T-cell (primary cell): ENCODE results near the gene RAB26. TPM values are rescaled to one million over a fixed set of nuclear protein-coding genes. Genes with fewer than 3 reads are reported as not detected.
"Not testable (repeated sequence)": the region's sequence is repeated elsewhere in the genome, so short reads cannot be mapped to it uniquely, and the experiment has no call there.

ENCODE experiments used
- ATAC-seq, 4 experiments: fragments of 200-7000 bp in 3 of 4; fragments of 150-1000 bp in 1 of 4; cut with Tn5 transposase; replicated peaks in 1 of 4; 1 replicate in 3 of 4; 2 replicates in 1 of 4; pipeline ENCODE4 v1.10.0; 2021; ENCODE audit warnings: moderate library complexity in 3 of 4, mild to moderate bottlenecking in 2 of 4, moderate number of reproducible peaks in 1 of 4
- CTCF ChIA-PET, 2 donors: fragments of 300-600 bp; sonication (Branson Sonifier 250); formaldehyde crosslinking; loops; one replicate each; lab custom pipeline; 2022; ENCODE audit warnings: antibody characterized with exemption in 2 of 2; lab: Charles Lee
- POLR2A ChIA-PET, 2 donors: fragments of 300-600 bp; sonication (Branson Sonifier 250); formaldehyde crosslinking; loops; one replicate each; lab custom pipeline; 2022; ENCODE audit warnings: antibody characterized with exemption in 2 of 2; lab: Charles Lee
- DNase-seq, 35 experiments: peaks; one replicate each; pipeline versions ENCODE4 v3.0.0 to v3.0.0-alpha.2; 2013 to 2023
- H3K27ac ChIP-seq: one replicate; pipeline ENCODE4 v1.5.1; 2013; ENCODE audit warnings: low read length
- H3K27me3 ChIP-seq, 2 experiments: replicated peaks in 1 of 2; 1 replicate in 1 of 2; 2 replicates in 1 of 2; pipeline versions ENCODE4 v1.6.1 to v1.7.0; 2013; ENCODE audit warnings: low read length in 1 of 2, mixed read lengths in 1 of 2; ENCODE audit not compliant: control insufficient read depth in 2 of 2, insufficient read depth in 2 of 2; ENCODE audit errors: extremely low read depth in 1 of 2
- H3K36me3 ChIP-seq, 2 donors: 1 replicate in 1 of 2; 2 replicates in 1 of 2; pipeline versions ENCODE4 v1.6.1 to v1.7.0; 2013; ENCODE audit warnings: low read length in 1 of 2; ENCODE audit not compliant: control insufficient read depth in 2 of 2, insufficient read depth in 1 of 2; ENCODE audit errors: extremely low read depth in 1 of 2
- H3K4me1 ChIP-seq, 2 experiments: 1 replicate in 1 of 2; 2 replicates in 1 of 2; pipeline versions ENCODE4 v1.6.1 to v1.7.0; 2013; ENCODE audit warnings: low read length in 2 of 2, mixed read lengths in 1 of 2; ENCODE audit not compliant: insufficient read depth in 2 of 2, control insufficient read depth in 1 of 2; ENCODE audit errors: extremely low read depth in 1 of 2
- H3K4me3 ChIP-seq, 2 donors: 1 replicate in 1 of 2; 2 replicates in 1 of 2; pipeline versions ENCODE4 v1.5.1 to v1.7.0; 2013; ENCODE audit warnings: mild to moderate bottlenecking in 2 of 2, low read length in 1 of 2, moderate library complexity in 1 of 2; ENCODE audit not compliant: control insufficient read depth in 1 of 2; ENCODE audit errors: extremely low read depth in 1 of 2
- H3K9me3 ChIP-seq: 2 replicates; pipeline ENCODE4 v1.7.0; 2013
- H3K27ac Mint-ChIP-seq, 2 donors: one replicate each; pipeline ENCODE4 v1.8.0; 2020 to 2021; ENCODE audit warnings: mild to moderate bottlenecking in 2 of 2, mixed read lengths in 2 of 2
- H3K27me3 Mint-ChIP-seq, 2 donors: one replicate each; pipeline ENCODE4 v1.8.0; 2021 to 2022; ENCODE audit warnings: mixed read lengths in 2 of 2
- H3K36me3 Mint-ChIP-seq: one replicate; pipeline ENCODE4 v1.8.0; 2021; ENCODE audit warnings: mixed read lengths
- H3K4me1 Mint-ChIP-seq, 3 donors: one replicate each; pipeline ENCODE4 v1.8.0; 2020 to 2022; ENCODE audit warnings: mixed read lengths in 3 of 3, mild to moderate bottlenecking in 1 of 3
- H3K4me3 Mint-ChIP-seq, 3 donors: one replicate each; pipeline ENCODE4 v1.8.0; 2020 to 2022; ENCODE audit warnings: mild to moderate bottlenecking in 3 of 3, mixed read lengths in 3 of 3, moderate library complexity in 3 of 3
- H3K9me3 Mint-ChIP-seq, 3 donors: one replicate each; pipeline ENCODE4 v1.8.0; 2020 to 2022; ENCODE audit warnings: mixed read lengths in 3 of 3
- WGBS: methylation state at CpG from one replicate; pipeline ENCODE4 v1.1.5; 2013; ENCODE audit warnings: missing lambda C conversion rate; ENCODE audit not compliant: insufficient coverage; 5-methylcytosine and 5-hydroxymethylcytosine counted together
- total RNA-seq, 35 experiments: library from RNA in 6 of 35; stranded (reverse) in 6 of 35; fragments of 120-200 nt in 1 of 35; gene quantifications; one replicate each; pipeline versions ENCODE4 v1.2.1 to v1.2.4 and lab custom pipeline; 2013 to 2026

RAB26 gene
- total RNA-seq (under 1 TPM in 2 of 5 donors, not detected in 3; 0.19 to 0.66 TPM), total RNA-seq (lab: John Stamatoyannopoulos, UW) (0 to 0.37 (median 0.12) reads per million in 29 experiments)
- total RNA-seq (2013), result 0.11 TPM

GRCh38 chr16:2147981-2148671 is at the start of gene RAB26:
Gene RAB26 (plus strand): TSS chr16:2148625. CDS start chr16:2148784, 159 bp downstream.
- Mint-ChIP-seq H3K27ac (no peak within 1 kb of the TSS), H3K4me1 (peaks cover 7 to 25% (median 22%) of the 10 kb centered on the region in 3 donors), H3K4me3 (peak within 1 kb of the TSS; percentile 6 to 67 (median 28)), H3K9me3 (no peaks in the 10 kb centered on the region), H3K36me3 (peaks cover 4% of the 10 kb centered on the region), H3K27me3 (no peaks in the 10 kb centered on the region)
- Histone ChIP-seq H3K4me1 (peaks cover 10 to 53% of the 10 kb centered on the region in 2 experiments), H3K9me3 (no peaks in the 10 kb centered on the region), H3K27me3 (peaks cover 0 to 39% of the 10 kb centered on the region in 2 experiments), H3K27ac (no peak within 1 kb of the TSS), H3K4me3 (peak within 1 kb of the TSS; percentile 47 to 62), H3K36me3 (peaks cover 3 to 10% of the 10 kb centered on the region in 2 donors)
- ChIA-PET POLR2A (no interaction called here), CTCF (no interaction called here)
- WGBS, result 11% methylated on average over 38 of the region's 55 CpGs
- DNase-seq, result peak in 28 of 35 experiments; percentile 12 to 77 (median 44)
- peak; percentile 82 to 87 (median 84) for ATAC-seq

GRCh38 chr16:2101581-2101980 is 46.8 kb upstream of the RAB26 start:
- H3K27me3 Mint-ChIP-seq, H3K9me3 ChIP-seq, ATAC-seq, H3K9me3 Mint-ChIP-seq, H3K4me1 Mint-ChIP-seq, H3K4me3 Mint-ChIP-seq, H3K4me1 ChIP-seq, POLR2A ChIA-PET, H3K4me3 ChIP-seq, CTCF ChIA-PET, DNase-seq, H3K27me3 ChIP-seq, H3K36me3 Mint-ChIP-seq, H3K27ac Mint-ChIP-seq, H3K27ac ChIP-seq: not testable (repeated sequence)
- 96% methylated on average over 10 of the region's 16 CpGs for WGBS
- peaks cover 4 to 22% of the 10 kb centered on the region in 2 donors for H3K36me3 ChIP-seq

GRCh38 chr16:2102471-2102870 is 46.0 kb upstream of the RAB26 start:
- Histone ChIP-seq H3K27ac (no peak overlapping the region), H3K36me3 (peaks cover 0 to 15% of the 10 kb centered on the region in 2 donors), H3K27me3 (no peaks in the 10 kb centered on the region), H3K9me3 (no peaks in the 10 kb centered on the region), H3K4me1 (no peaks in the 10 kb centered on the region), H3K4me3 (no peak overlapping the region)
- no peak for ATAC-seq
- H3K9me3 Mint-ChIP-seq, result no peaks in the 10 kb centered on the region
- DNase-seq, result no peak
- peaks cover 5% of the 10 kb centered on the region for H3K36me3 Mint-ChIP-seq
- H3K4me1 Mint-ChIP-seq, result no peaks in the 10 kb centered on the region
- H3K4me3 Mint-ChIP-seq, result no peak overlapping the region
- ChIA-PET CTCF (no interaction called here), POLR2A (no interaction called here)
- H3K27ac Mint-ChIP-seq, result no peak overlapping the region
- 98% methylated on average over 18 of the region's 19 CpGs for WGBS
- no peaks in the 10 kb centered on the region for H3K27me3 Mint-ChIP-seq

DNA sequence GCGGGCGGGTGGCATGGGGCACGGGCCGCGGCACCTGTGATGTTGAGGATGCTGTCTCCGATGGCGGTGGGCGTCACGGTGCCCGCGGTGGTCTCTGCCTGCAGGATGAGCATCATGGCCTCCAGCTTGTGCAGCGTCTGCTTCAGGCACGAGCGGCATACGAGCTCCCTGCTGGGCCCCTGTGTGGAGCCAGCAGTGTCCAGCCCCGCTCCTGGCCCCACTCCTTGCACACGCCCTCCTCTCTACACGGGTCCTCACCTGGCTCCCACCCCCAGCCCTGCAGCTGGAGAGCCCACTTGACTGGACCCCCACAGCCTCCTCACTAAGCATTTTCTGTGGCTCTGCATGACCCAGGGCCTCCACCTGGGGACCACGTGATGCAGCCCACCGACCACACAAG is 44.0 kb upstream of the RAB26 start:
- POLR2A ChIA-PET, ATAC-seq, H3K4me3 Mint-ChIP-seq, H3K27ac ChIP-seq, H3K9me3 Mint-ChIP-seq, H3K4me1 ChIP-seq, H3K27me3 Mint-ChIP-seq, H3K27me3 ChIP-seq, H3K27ac Mint-ChIP-seq, H3K9me3 ChIP-seq, H3K36me3 Mint-ChIP-seq, CTCF ChIA-PET, H3K4me1 Mint-ChIP-seq, H3K4me3 ChIP-seq, DNase-seq: not testable (repeated sequence)
- WGBS, result 94% methylated on average over 3 of the region's 20 CpGs
- H3K36me3 ChIP-seq, result peaks cover 0 to 13% of the 10 kb centered on the region in 2 donors

GRCh38 chr16:2105291-2105690 is 43.1 kb upstream of the RAB26 start:
- H3K36me3 Mint-ChIP-seq, ATAC-seq, CTCF ChIA-PET, DNase-seq, H3K27me3 Mint-ChIP-seq, H3K4me1 Mint-ChIP-seq, H3K9me3 ChIP-seq, H3K27ac Mint-ChIP-seq, H3K9me3 Mint-ChIP-seq, POLR2A ChIA-PET, H3K27me3 ChIP-seq, H3K36me3 ChIP-seq, H3K4me3 Mint-ChIP-seq, H3K27ac ChIP-seq, H3K4me1 ChIP-seq, H3K4me3 ChIP-seq: not testable (repeated sequence)
- 98% methylated on average over 15 of the region's 21 CpGs for WGBS

GRCh38 chr16:2105769-2106168 is 42.7 kb upstream of the RAB26 start:
- 98% methylated on average over 11 of the region's 22 CpGs for whole genome bisulfite sequencing
- ATAC-seq, DNase-seq, H3K4me3 Mint-ChIP-seq, H3K36me3 ChIP-seq, H3K4me1 ChIP-seq, H3K27me3 Mint-ChIP-seq, H3K9me3 Mint-ChIP-seq, H3K27ac Mint-ChIP-seq, CTCF ChIA-PET, H3K27me3 ChIP-seq, H3K9me3 ChIP-seq, H3K4me1 Mint-ChIP-seq, H3K27ac ChIP-seq, H3K36me3 Mint-ChIP-seq, POLR2A ChIA-PET, H3K4me3 ChIP-seq: not testable (repeated sequence)
